ENCODE data around the gene NOL6.
"Not testable (repeated sequence)": the region's sequence is repeated elsewhere in the genome, so short reads cannot be mapped to it uniquely, and the experiment has no call there.

NOL6 gene

GRCh38 chr9:33469891-33470290, 3.8 kb downstream of the NOL6 start:
- no peak for DNase-seq

DNA sequence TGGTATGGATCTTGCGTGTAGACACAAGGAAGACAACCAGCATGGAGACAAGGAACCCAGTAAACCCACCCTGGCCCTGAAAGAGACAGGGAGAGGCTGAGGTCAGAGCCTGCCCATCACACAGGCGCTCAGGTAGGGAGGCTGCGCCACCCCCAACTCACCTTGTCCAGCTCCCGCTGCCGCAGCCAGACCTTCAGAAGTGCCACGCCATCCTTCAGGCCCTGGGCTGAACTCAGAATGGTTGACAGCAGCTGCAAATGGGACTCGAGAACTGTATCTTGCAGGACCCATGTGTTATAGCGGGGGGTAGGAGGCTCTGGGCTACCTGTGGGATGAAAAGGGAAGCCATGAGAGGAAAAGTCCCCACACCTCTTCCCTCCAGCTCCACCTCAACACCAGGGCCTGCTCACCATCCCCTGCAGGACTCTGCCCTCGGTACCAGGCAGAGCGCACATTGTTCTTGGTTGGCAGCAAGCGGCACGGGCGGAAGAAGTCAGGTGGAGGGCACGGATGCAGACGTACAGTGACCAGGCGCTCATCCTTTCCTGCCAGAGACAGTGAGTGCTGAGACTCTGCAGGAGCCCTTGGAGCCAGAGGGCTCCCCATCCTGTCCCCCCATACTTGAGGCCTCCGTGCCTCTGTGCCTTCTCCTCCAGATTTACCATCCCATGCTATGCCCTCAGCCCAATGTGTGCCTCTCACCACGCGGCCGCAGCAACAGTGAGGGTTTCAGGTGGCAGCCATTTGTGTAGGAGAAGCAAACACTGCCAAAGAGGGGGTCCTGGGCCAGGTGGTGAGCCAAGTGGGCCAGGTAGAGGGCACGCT, 4.7 kb downstream of the NOL6 start:
- no peak for DNase-seq

DNA sequence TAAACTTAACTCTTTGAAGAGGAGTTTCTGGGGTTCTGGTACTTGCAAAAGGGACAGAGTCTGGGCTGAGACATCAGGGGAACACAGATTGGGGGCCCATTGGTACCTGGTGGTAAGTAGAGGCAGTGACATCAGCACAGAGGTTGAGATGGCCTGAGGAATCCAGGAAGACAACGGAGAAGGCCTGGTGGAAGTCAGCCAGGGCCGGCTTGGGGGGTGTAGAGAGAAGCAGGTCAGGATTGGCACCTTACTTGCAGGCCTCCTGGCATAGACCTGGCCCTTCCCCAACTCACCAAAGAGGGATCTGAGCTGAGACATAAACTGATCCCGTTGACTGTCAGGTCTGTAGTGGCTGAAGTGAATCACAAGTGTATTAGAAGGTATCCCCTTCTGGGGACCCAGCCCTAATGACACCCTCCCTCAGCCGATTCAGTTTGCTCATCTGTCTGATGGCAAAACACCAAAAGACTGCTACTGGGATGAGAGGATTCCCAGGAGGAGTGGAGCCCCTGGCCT, 5.5 kb downstream of the NOL6 start:
- DNase-seq, result no peak

DNA sequence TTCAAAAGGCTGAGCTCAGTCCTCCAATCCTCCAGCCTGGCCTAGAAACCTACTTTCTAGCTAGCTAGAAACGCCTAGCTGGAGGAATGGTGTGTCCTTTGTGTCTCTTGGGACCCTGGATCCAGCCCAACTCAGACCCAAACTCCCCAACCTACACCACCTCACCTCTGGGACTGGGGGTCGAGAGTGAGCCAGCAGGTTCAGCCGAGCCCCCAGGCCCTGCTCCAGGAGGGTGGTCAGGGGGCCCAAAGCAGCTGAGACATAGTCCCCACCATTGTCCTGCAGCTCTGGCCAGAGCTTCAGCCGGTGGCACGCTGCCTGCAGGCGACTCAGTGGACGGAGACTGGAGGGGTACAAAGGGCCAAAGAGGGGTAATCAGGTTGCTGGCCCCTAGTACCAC, 6.2 kb downstream of the NOL6 start:
- DNase-seq, result no peak

DNA sequence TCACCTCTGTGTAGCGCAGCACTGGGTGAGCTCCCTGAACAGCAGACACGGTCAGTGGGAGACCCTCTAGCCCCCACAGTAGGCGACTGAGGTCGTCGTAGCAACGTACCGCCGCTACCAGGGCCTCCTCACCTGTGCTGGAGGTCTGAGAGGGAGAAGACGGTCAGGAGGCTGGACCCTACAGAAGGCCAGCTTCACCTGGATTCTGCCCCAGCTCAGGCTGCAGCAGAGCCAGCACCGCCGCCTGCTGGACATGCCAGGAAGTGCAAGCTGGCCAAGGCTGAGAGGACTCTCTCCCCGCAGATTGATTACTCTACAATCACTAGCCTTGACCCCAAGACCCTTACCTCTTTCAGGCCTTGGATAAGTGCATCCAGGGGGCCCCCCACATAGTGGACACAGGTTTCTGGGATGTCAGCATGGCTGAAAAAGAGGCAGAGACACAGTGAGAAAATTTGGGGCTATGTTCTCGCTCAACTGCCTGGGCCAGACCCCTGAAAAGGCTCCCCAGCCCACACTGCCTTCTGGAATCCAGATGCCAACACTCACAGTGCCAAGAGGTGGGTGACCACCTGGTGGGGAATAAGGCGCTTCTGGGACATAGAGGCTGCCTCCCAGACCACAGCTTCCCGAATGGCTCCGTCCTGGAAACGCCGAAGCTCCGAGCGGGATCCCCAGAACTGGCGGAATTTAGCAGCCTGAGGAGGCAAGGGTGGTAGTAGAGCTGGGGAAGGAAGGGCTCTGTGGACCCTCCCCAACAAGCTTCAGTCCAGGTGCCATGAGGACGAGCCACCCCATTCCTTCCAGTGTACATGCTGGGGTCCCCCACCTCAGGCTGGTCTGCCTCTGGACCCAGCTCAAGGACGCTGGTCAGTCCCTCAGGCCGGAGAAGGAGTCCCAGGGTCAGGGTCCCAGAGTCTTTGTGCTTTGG, 6.9 kb downstream of the NOL6 start:
- DNase-seq, result peak; percentile 76

DNA sequence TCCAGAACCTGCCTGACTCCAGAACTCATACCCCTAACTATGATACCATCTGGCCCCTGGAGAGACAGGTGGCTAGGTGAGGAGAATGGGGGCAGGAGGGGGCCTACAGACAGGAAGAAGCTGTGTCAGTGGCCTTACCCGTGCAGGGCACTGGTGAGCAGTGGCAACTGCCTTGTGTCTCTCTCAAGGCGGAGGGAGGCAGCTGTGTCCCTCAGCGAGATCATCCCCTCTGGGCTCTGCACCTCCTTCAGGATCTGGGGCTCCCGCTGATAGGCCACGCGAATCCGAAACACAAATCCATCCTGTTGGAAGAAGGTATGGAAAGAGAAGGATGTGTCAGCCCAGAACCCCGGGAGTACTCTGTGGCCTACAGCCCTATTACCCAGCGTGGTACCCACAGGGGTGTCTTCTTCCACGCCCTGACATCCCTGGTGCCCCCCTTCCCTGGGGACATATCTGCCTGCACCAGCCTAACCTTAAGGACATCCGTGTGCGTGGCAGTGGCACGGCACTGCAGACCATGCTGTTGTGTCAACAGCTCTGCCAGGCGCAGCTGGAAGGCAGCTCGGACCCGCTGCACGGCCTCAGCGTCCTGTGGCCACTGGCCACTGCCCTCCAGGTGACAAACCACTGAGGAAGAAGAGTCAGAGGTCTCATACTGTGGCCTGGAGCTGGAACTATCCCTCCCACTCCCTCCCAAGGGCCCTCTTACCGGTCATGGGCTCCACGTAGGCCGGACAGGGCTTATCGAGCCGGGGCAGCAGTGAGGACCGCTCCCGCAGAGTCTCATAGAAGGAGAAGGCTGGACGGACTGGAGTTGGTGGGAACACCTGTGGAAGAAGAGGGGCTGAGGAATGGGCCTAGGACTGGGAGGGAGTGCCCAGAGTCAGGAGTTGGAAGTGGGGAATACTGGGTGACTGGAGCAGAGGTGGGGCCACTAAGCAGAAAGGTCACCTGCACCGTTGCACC, 7.8 kb downstream of the NOL6 start:
- no peak for DNase-seq

DNA sequence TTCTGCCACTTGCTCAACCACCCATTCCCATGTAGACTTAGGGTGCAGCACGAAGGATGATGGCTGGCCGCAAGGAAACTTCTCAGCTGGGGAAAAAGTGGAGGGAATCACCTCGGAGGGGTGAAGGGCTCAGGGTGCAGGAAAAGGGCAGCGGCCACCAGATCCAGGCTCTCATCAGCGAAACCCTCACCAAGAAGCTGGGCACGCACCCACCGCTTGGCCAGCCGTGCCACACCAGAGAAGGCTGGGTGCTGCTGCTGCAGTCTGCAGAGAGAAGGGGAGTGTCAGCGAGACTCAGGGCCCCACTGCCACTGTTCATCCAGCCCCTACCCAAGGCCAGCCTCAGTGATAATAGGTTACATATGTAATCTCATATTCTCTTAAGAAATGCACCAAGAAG, 8.6 kb downstream of the NOL6 start:
- no peak for DNase-seq

- no peak for DNase-seq
These were observed 9.6 kb downstream of the NOL6 start for GRCh38 chr9:33464045-33464636.

DNA sequence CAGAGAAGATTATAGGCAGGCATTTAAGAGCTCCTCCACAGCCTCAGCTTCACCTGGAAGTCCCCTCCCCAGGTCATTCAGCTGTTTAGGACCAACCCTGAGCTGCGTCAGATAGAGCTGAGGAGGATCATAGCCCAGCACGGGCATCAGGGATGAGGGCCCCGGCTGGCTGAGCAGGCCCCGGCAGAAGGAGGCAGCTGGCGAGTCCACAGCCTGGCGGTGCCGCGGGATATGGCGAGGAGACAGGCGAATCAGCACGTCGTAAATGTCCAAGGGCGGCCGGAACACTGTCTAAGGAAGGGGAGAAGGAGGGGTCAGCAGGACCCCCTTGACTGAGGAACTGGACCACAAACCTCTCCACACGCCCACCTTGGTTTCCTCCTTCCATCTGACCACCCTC, 10.6 kb downstream of the NOL6 start:
- no peak for DNase-seq

DNA sequence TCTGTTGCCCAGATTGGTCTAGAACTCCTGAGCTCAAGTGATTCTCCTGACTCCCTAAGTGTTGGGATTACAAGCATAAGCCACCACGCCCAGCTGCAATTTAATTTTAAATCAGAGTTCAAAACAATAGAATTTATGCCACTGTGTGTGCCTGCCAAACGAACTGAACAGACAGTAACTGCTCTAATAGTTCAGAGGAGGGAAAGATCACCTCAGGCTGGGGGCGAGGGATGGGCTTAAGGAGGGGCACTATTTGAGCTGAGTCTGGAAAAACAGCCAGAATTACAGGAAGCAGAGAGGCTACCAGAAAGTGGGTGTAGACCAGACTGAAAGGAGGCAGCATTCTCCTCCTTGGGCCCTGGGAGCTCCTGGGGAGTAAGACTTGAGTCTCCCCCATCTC, 12.2 kb downstream of the NOL6 start:
- no peak for DNase-seq

GRCh38 chr9:33460854-33461253, 12.9 kb downstream of the NOL6 start:
- DNase-seq, result no peak

DNA sequence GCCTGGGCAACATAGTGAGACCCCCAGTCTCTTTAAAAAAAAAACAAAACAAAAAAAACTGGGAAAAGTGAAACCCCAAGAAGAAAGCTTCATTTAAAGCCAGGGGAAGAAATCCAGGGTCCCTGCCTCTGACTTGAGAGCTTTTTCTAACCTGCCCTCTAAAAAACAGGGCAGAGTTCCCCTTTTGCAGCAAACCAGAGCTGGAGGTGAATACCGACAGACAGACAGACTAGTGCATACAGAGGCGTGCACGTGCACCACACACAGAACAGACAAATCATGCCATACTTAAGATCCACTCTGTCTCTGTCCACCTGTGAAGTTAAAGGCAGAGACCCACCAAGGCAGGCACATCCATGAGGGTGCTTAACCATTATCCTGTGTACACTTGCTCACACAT, 14.6 kb downstream of the NOL6 start:
- no peak for DNase-seq

DNA sequence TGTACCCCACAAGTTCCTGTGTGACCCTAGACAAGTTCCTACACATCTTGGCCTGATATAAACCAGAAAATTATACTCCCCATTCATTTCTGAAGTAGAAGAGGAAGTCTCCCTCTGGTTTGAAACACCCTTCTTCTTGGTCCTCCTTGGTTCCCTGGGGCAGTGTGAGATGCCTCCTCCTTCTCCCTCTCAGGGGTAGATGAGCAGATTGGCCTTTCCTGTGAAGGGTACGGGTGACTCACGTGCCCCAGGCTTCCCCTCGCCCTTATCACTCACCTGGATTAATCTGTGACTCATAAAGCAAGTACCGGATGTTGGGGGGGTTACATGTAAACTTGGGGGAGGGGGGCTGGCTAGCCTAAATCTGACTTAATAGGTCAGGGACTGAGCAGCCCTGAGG, 15.3 kb downstream of the NOL6 start:
- peak; percentile 80 for DNase-seq

DNA sequence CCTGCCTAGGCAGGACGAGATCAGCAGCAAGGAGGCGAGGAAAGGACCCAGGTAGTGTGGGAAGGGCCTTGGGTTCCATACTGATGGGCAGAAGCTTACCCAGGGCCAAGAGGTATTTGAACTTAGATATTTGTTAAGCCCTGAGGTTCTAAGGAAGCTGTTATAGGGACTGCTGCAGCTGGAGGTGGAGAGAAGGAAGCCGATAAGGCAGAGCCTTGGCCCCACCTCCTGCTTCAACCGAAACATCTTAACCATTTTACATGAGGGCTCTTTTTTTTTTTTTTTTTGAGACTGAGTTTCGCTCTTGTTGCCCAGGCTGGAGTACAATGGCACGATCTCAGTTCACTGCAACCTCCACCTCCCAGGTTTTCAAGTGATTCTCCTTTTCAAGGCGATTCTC, 17.8 kb downstream of the NOL6 start:
- DNase-seq, result no peak

- DNase-seq, result not testable (repeated sequence)
These were observed 18.3 kb downstream of the NOL6 start for GRCh38 chr9:33455456-33455855.

GRCh38 chr9:33454661-33455026, 19.1 kb downstream of the NOL6 start:
- not testable (repeated sequence) for DNase-seq

GRCh38 chr9:33453999-33454660, 19.6 kb downstream of the NOL6 start:
- no peak for DNase-seq

- no peak for DNase-seq
These were observed 20.4 kb downstream of the NOL6 start for GRCh38 chr9:33453286-33453860.

GRCh38 chr9:33452828-33453271, 20.9 kb downstream of the NOL6 start:
- peak; percentile 55 for DNase-seq

GRCh38 chr9:33450621-33451146, 23.0 kb downstream of the NOL6 start:
- DNase-seq, result no peak

DNA sequence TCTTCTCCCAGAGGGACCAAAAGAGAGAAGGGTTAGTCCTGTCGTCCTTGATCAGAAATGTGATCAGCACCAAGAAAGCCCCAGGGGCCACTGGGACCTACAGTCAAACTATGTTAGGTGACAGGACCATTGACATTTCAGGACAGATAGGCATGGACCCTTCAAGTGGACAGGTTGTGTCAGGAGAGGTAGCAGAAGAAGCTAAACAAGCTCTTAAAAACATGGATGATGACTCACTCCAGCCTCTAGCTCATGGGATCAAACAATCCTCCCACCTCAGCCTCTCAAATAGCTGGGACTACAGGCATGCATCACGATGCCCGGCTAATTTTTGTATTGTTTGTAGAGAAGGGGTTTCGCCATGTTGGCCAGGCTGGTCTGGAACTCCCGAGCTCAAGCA, 24.0 kb downstream of the NOL6 start:
- DNase-seq, result no peak
